ENCODE results near the gene MSI2.

- TF ChIP-seq, protein P1, sequence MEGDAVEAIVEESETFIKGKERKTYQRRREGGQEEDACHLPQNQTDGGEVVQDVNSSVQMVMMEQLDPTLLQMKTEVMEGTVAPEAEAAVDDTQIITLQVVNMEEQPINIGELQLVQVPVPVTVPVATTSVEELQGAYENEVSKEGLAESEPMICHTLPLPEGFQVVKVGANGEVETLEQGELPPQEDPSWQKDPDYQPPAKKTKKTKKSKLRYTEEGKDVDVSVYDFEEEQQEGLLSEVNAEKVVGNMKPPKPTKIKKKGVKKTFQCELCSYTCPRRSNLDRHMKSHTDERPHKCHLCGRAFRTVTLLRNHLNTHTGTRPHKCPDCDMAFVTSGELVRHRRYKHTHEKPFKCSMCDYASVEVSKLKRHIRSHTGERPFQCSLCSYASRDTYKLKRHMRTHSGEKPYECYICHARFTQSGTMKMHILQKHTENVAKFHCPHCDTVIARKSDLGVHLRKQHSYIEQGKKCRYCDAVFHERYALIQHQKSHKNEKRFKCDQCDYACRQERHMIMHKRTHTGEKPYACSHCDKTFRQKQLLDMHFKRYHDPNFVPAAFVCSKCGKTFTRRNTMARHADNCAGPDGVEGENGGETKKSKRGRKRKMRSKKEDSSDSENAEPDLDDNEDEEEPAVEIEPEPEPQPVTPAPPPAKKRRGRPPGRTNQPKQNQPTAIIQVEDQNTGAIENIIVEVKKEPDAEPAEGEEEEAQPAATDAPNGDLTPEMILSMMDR (IDR thresholded peaks at IDR 0.05) = no peak
- no peak for TF ChIP-seq POLR2A (IDR thresholded peaks at IDR 0.05)
- TF ChIP-seq POLR2AphosphoS5 (IDR thresholded peaks at IDR 0.05) = no peak
Observed at GRCh38 chr17:57377094-57377493, 120.8 kb downstream of the MSI2 start.
